K562 (cell line): ENCODE results near the gene TAF1L. TPM values are rescaled to one million over a fixed set of nuclear protein-coding genes. Genes with fewer than 3 reads are reported as not detected.

Source experiments
- ATAC-seq: fragments of 200-7000 bp; cut with Tn5 transposase; 3 replicates; pipeline ENCODE4 v1.9.1; 2020; ENCODE audit warnings: moderate library complexity
- BruUV-seq: library from RNA; stranded (reverse); fragments of 400-500 nt; replicated peaks from 2 replicates; lab custom pipeline; 2021; lab: Mats Ljungman, UMichigan
- CTCF ChIA-PET: fragments of 300-600 bp; formaldehyde crosslinking; extraction: SDS; loops from one replicate; lab custom pipeline; 2021; ENCODE audit warnings: low intra/inter-chr PET ratio; lab: Yijun Ruan, JAX
- POLR2A ChIA-PET: fragments of 300-600, 350-650 bp; sonication (Branson Sonifier 250); formaldehyde crosslinking; extraction: SDS; loops from one replicate; lab custom pipeline; 2021; ENCODE audit warnings: antibody characterized with exemption, inconsistent platforms; lab: Yijun Ruan, JAX
- DNase-seq, 4 experiments: peaks; one replicate each; pipeline versions ENCODE4 v3.0.0 to v3.0.0-alpha.2; 2011 to 2018; ENCODE audit warnings: low spot score in 3 of 4, mixed read lengths in 3 of 4; ENCODE audit errors: extremely low read depth in 1 of 4
- FAIRE-seq: peaks from 2 replicates; lab custom pipeline; 2011; peaks lifted over from hg19 to GRCh38; lab: Jason Lieb, UNC
- H2AFZ ChIP-seq: 2 replicates; pipeline ENCODE4 v1.6.0; 2011; ENCODE audit warnings: low read depth, low read length, control low read depth, inconsistent platforms
- H3K27ac ChIP-seq: fragments of 200-600 bp; 3 replicates; pipeline ENCODE4 v1.8.0; 2011; ENCODE audit warnings: low read depth, mild to moderate bottlenecking, control low read depth, inconsistent platforms, low read length, moderate library complexity, mixed read lengths; ENCODE audit errors: extremely low read depth
- H3K27me3 ChIP-seq, 2 experiments: fragments of 300-600 bp in 1 of 2; 2 replicates in 1 of 2; 3 replicates in 1 of 2; pipeline versions ENCODE4 v1.6.0 to v1.8.0; 2011; ENCODE audit warnings: inconsistent platforms in 2 of 2, low read length in 2 of 2, mild to moderate bottlenecking in 1 of 2, mixed read lengths in 1 of 2, moderate library complexity in 1 of 2; ENCODE audit not compliant: control insufficient read depth in 2 of 2, insufficient read depth in 2 of 2
- H3K36me3 ChIP-seq: fragments of 300-600 bp; 3 replicates; pipeline ENCODE4 v1.8.0; 2011; ENCODE audit warnings: mild to moderate bottlenecking, low read length, inconsistent platforms; ENCODE audit not compliant: control insufficient read depth, insufficient read depth
- H3K4me1 ChIP-seq, 2 experiments: fragments of 200-600 bp in 1 of 2; replicated peaks in 1 of 2; 2 replicates in 1 of 2; 3 replicates in 1 of 2; pipeline versions ENCODE4 v1.5.1 to v1.8.0; 2011; ENCODE audit warnings: inconsistent platforms in 2 of 2, low read length in 2 of 2, mild to moderate bottlenecking in 1 of 2, mixed read lengths in 1 of 2, moderate library complexity in 1 of 2; ENCODE audit not compliant: control insufficient read depth in 2 of 2, insufficient read depth in 2 of 2
- H3K4me2 ChIP-seq: 2 replicates; pipeline ENCODE4 v1.6.1; 2011; ENCODE audit warnings: low read length, control low read depth, inconsistent platforms, mixed read lengths; ENCODE audit not compliant: insufficient read depth
- H3K4me3 ChIP-seq: fragments of 200-600 bp; sonication (generic), shearing (Covaris generic); 2 replicates; pipeline ENCODE4 v1.5.1; 2016; ENCODE audit warnings: control low read depth, inconsistent platforms
- H3K79me2 ChIP-seq: fragments of 200-600 bp; 3 replicates; pipeline ENCODE4 v1.8.0; 2011; ENCODE audit warnings: low read length, inconsistent platforms; ENCODE audit not compliant: control insufficient read depth, insufficient read depth
- H3K9ac ChIP-seq, 2 experiments: 2 replicates each; pipeline versions ENCODE4 v1.6.0 to v1.6.1; 2011; ENCODE audit warnings: low read depth in 2 of 2, low read length in 2 of 2, control low read depth in 1 of 2, inconsistent platforms in 1 of 2, mild to moderate bottlenecking in 1 of 2, mixed read lengths in 1 of 2; ENCODE audit not compliant: insufficient read depth in 1 of 2
- H3K9me1 ChIP-seq: one replicate; pipeline ENCODE4 v1.6.0; 2011; ENCODE audit warnings: inconsistent platforms, mild to moderate bottlenecking, low read length, moderate library complexity; ENCODE audit not compliant: control insufficient read depth, insufficient read depth
- H3K9me3 ChIP-seq: replicated peaks from 2 replicates; pipeline ENCODE4 v1.5.1; 2011; ENCODE audit warnings: low read depth, low read length, inconsistent platforms; ENCODE audit not compliant: control insufficient read depth, insufficient read depth
- H4K20me1 ChIP-seq: replicated peaks from 2 replicates; pipeline ENCODE4 v1.6.1; 2011; ENCODE audit warnings: low read length, inconsistent platforms, mixed read lengths; ENCODE audit not compliant: control insufficient read depth, insufficient read depth
- ARNT ChIP-seq, 2 experiments: fragments of 450-650 bp; IDR thresholded peaks; 2 replicates each; pipeline ENCODE4 v1.6.1; 2016; ENCODE audit warnings: mild to moderate bottlenecking in 1 of 2
- CCAR2 ChIP-seq: fragments of 200-400 bp; formaldehyde crosslinking; IDR thresholded peaks from 2 replicates; pipeline ENCODE4 v1.6.1; 2017; ENCODE audit warnings: mild to moderate bottlenecking, low read depth, low read length
- ESRRB ChIP-seq: fragments of 250-450 bp; sonication (Bioruptor Pico); IDR thresholded peaks from 2 replicates; pipeline ENCODE4 v1.5.0; 2020; ENCODE audit warnings: mild to moderate bottlenecking, moderate library complexity, borderline replicate concordance
- HEY1 ChIP-seq: fragments of 250-450 bp; sonication (Bioruptor Pico); IDR thresholded peaks from 2 replicates; pipeline ENCODE4 v1.5.0; 2020; ENCODE audit warnings: mild to moderate bottlenecking, moderate library complexity, borderline replicate concordance
- MCM5 ChIP-seq: fragments of 450-650 bp; IDR thresholded peaks from 2 replicates; pipeline ENCODE4 v1.6.1; 2016; ENCODE audit warnings: low read depth
- RFX5 ChIP-seq: IDR thresholded peaks from 2 replicates; pipeline ENCODE4 v1.6.1; 2011; ENCODE audit warnings: low read depth, mild to moderate bottlenecking, improper control_type of control experiment, low read length
- SAFB2 ChIP-seq: fragments of 200-400 bp; formaldehyde crosslinking; IDR thresholded peaks from 2 replicates; pipeline ENCODE4 v1.6.1; 2018; ENCODE audit warnings: borderline replicate concordance, low read length, low read depth, moderate library complexity; ENCODE audit not compliant: severe bottlenecking
- TFAP4 ChIP-seq: sonication (generic); formaldehyde crosslinking; IDR thresholded peaks from 2 replicates; pipeline ENCODE4 v1.8.0; 2022; ENCODE audit warnings: missing genetic modification reagents, mild to moderate bottlenecking, moderate library complexity, borderline replicate concordance
- ZKSCAN3 ChIP-seq: fragments of 250-450 bp; sonication (Bioruptor Pico); IDR thresholded peaks from 2 replicates; pipeline ENCODE4 v1.4.0; 2020
- ZNF24 ChIP-seq: fragments of 450-650 bp; IDR thresholded peaks from 2 replicates; pipeline ENCODE4 v1.6.1; 2016
- WGBS: fragments of 100-300 bp; shearing (Covaris generic); methylation state at CpG from one replicate; pipeline ENCODE4 v1.1.6; 2016; ENCODE audit warnings: low coverage, mixed read lengths; ENCODE audit not compliant: insufficient coverage; ENCODE audit errors: missing lambda C conversion rate; 5-methylcytosine and 5-hydroxymethylcytosine counted together
- in situ Hi-C: fragments of 300-500 bp; cut with MboI; formaldehyde crosslinking; loops from 4 replicates; pipeline ENCODE4 v1.15.0; 2018; ENCODE audit warnings: inconsistent platforms, mixed read lengths
- intact Hi-C: fragments of 100-400 bp; cut with micrococcal nuclease; formaldehyde crosslinking; loops from 2 replicates; pipeline ENCODE4 v1.14.2; 2022
- polyA plus RNA-seq, 8 experiments: library from polyadenylated mRNA; depleted of rRNA in 4 of 8; stranded (reverse) in 5 of 8; unstranded in 3 of 8; fragments of >200 nt; fragmentation: Nextera tagmentation in 2 of 8; fragmentation: Illumina TruSeq in 1 of 8; extraction: Ambion mirVana in 2 of 8; extraction: Trizol in 1 of 8; gene quantifications; 2 replicates each; pipeline versions ENCODE4 v1.2.1 to v1.2.3, GENCODE V29; 2011 to 2014; ENCODE audit warnings: inconsistent platforms in 1 of 8, missing spikeins in 1 of 8
- total RNA-seq, 7 experiments: library from RNA; depleted of rRNA in 6 of 7; stranded (reverse); fragments of >200 nt in 6 of 7; fragmentation: Illumina TruSeq in 2 of 7; extraction: Trizol in 2 of 7; gene quantifications; 2 replicates each; pipeline versions ENCODE4 v1.2.1 to v1.2.3, GENCODE V29; 2011 to 2021; ENCODE audit warnings: low replicate concordance in 1 of 7
- TF ChIP-seq, protein P1 (sequence below): sonication (generic); formaldehyde crosslinking; IDR thresholded peaks from 2 replicates; pipeline ENCODE4 v1.8.0; 2023; ENCODE audit warnings: mild to moderate bottlenecking, missing genetic modification reagents
- TF ChIP-seq, protein P2 (sequence below): fragments of 450-650 bp; IDR thresholded peaks from 2 replicates; pipeline ENCODE4 v1.7.1; 2018; ENCODE audit warnings: mild to moderate bottlenecking, low read depth; ENCODE audit not compliant: partially characterized antibody
- TF ChIP-seq, protein P3 (sequence below): sonication (generic); formaldehyde crosslinking; IDR thresholded peaks from 2 replicates; pipeline ENCODE4 v1.9.0; 2022; ENCODE audit warnings: mild to moderate bottlenecking, missing genetic modification reagents

Gene TAF1L
- total and polyA plus RNA-seq, 9 of the 15 experiments (the other 6 are each of a cell fraction or from before 2014, with no cell fraction given) = 0.01 to 0.04 (median 0.03) TPM; not detected in 3

DNA sequence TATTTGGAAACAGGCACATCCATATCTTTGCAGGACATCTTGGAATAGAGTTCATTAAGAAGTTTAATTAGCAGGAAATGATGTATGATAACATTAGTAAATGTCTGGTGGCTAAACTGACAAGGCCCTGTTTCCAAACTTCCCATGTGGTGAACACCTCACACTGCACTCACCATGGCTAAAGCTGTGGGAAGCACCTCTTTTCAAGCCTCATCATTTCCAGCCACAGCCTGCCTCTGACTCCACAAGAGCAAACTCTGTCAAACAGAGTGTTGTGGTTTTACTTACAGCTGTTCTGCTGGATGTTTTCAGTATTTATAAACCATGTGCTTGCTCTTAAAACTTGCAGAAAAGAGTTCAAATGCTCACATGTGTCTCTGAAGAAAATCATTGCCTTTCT lies 47.6 kb downstream of the TAF1L start (continued):
- TF ChIP-seq, protein P1, sequence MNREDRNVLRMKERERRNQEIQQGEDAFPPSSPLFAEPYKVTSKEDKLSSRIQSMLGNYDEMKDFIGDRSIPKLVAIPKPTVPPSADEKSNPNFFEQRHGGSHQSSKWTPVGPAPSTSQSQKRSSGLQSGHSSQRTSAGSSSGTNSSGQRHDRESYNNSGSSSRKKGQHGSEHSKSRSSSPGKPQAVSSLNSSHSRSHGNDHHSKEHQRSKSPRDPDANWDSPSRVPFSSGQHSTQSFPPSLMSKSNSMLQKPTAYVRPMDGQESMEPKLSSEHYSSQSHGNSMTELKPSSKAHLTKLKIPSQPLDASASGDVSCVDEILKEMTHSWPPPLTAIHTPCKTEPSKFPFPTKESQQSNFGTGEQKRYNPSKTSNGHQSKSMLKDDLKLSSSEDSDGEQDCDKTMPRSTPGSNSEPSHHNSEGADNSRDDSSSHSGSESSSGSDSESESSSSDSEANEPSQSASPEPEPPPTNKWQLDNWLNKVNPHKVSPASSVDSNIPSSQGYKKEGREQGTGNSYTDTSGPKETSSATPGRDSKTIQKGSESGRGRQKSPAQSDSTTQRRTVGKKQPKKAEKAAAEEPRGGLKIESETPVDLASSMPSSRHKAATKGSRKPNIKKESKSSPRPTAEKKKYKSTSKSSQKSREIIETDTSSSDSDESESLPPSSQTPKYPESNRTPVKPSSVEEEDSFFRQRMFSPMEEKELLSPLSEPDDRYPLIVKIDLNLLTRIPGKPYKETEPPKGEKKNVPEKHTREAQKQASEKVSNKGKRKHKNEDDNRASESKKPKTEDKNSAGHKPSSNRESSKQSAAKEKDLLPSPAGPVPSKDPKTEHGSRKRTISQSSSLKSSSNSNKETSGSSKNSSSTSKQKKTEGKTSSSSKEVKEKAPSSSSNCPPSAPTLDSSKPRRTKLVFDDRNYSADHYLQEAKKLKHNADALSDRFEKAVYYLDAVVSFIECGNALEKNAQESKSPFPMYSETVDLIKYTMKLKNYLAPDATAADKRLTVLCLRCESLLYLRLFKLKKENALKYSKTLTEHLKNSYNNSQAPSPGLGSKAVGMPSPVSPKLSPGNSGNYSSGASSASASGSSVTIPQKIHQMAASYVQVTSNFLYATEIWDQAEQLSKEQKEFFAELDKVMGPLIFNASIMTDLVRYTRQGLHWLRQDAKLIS (CRISPR knock-in tag) = no peak
- TF ChIP-seq HEY1 (CRISPR knock-in tag) = no peak

- H3K36me3 ChIP-seq = no peaks in the 10 kb centered on the region
- H3K27me3 ChIP-seq = no peaks in the 10 kb centered on the region; a peak in 1 of 5 replicates
- H3K4me3 ChIP-seq = no peak overlapping the region
- in situ Hi-C loops (loop anchor here (5.0 kb wide), 1 partner anchor 383 kb away; no protein-coding TSS in a partner anchor), intact Hi-C loops (loop anchor here (10.0 kb wide), 1 partner anchor 120 kb away; no protein-coding TSS in a partner anchor)
- no peaks in the 10 kb centered on the region; a peak in 1 of 5 replicates for H3K4me1 ChIP-seq
- no peak overlapping the region for H2AFZ ChIP-seq
- H3K9me1 ChIP-seq = no peaks in the 10 kb centered on the region
- no peak overlapping the region for H3K4me2 ChIP-seq
- H3K79me2 ChIP-seq = no peaks in the 10 kb centered on the region
- ChIA-PET CTCF (interaction anchor here (4.1 kb wide), 1 partner anchor 384 kb away, joined by 30 read pairs; no protein-coding TSS in a partner anchor), POLR2A (no interaction called here)
- no peaks in the 10 kb centered on the region for H4K20me1 ChIP-seq
- no peak for FAIRE-seq
- no TSS peak for BruUV-seq
- 13% methylated on average over 2 of the region's 2 CpGs for WGBS
- no peak for DNase-seq
- H3K9me3 ChIP-seq = no peaks in the 10 kb centered on the region
- no peak overlapping the region for H3K27ac ChIP-seq
- no peak for ATAC-seq
- H3K9ac ChIP-seq = no peak overlapping the region
- TF ChIP-seq MCM5 = no peak
- no peak for TF ChIP-seq ESRRB (CRISPR knock-in tag)
- TF ChIP-seq, protein P2, sequence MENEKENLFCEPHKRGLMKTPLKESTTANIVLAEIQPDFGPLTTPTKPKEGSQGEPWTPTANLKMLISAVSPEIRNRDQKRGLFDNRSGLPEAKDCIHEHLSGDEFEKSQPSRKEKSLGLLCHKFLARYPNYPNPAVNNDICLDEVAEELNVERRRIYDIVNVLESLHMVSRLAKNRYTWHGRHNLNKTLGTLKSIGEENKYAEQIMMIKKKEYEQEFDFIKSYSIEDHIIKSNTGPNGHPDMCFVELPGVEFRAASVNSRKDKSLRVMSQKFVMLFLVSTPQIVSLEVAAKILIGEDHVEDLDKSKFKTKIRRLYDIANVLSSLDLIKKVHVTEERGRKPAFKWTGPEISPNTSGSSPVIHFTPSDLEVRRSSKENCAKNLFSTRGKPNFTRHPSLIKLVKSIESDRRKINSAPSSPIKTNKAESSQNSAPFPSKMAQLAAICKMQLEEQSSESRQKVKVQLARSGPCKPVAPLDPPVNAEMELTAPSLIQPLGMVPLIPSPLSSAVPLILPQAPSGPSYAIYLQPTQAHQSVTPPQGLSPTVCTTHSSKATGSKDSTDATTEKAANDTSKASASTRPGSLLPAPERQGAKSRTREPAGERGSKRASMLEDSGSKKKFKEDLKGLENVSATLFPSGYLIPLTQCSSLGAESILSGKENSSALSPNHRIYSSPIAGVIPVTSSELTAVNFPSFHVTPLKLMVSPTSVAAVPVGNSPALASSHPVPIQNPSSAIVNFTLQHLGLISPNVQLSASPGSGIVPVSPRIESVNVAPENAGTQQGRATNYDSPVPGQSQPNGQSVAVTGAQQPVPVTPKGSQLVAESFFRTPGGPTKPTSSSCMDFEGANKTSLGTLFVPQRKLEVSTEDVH = no peak
- no peak for TF ChIP-seq RFX5
- no peak for TF ChIP-seq CCAR2
- TF ChIP-seq TFAP4 (CRISPR knock-in tag) = no peak
- TF ChIP-seq, protein P3, sequence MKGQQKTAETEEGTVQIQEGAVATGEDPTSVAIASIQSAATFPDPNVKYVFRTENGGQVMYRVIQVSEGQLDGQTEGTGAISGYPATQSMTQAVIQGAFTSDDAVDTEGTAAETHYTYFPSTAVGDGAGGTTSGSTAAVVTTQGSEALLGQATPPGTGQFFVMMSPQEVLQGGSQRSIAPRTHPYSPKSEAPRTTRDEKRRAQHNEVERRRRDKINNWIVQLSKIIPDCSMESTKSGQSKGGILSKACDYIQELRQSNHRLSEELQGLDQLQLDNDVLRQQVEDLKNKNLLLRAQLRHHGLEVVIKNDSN (CRISPR knock-in tag) = no peak
- TF ChIP-seq ZNF24 = no peak
- TF ChIP-seq ZKSCAN3 (CRISPR knock-in tag) = no peak
- no peak for TF ChIP-seq SAFB2
- TF ChIP-seq ARNT (IDR thresholded peaks at IDR 0.05) = no peak
These were observed 50.7 kb downstream of the TAF1L start for GRCh38 chr9:32584784-32585183.
